Natural killer cell (primary cell): ENCODE measurements around the gene SERPINB12. TPM values are rescaled to one million over a fixed set of nuclear protein-coding genes. Genes with fewer than 3 reads are reported as not detected.

Experiments used
- ATAC-seq, 3 donors: fragments of 150-1000 bp in 2 of 3; fragments of 200-7000 bp in 1 of 3; cut with Tn5 transposase; 1 replicate in 1 of 3; 2 replicates in 2 of 3; pipeline ENCODE4 v1.10.0; 2021; ENCODE audit warnings: mild to moderate bottlenecking in 2 of 3, moderate library complexity in 2 of 3
- DNase-seq, 2 donors: peaks; one replicate each; pipeline versions ENCODE4 v3.0.0 to v3.0.0-alpha.2; 2013 to 2021; ENCODE audit warnings: mixed read lengths in 1 of 2
- H3K27ac ChIP-seq: one replicate; pipeline ENCODE4 v1.5.1; 2013; ENCODE audit warnings: mild to moderate bottlenecking, low read length
- H3K27me3 ChIP-seq: one replicate; pipeline ENCODE4 v1.6.1; 2013; ENCODE audit warnings: low read length; ENCODE audit not compliant: control insufficient read depth, insufficient read depth
- H3K36me3 ChIP-seq: one replicate; pipeline ENCODE4 v1.6.1; 2013; ENCODE audit warnings: low read length; ENCODE audit not compliant: control insufficient read depth, insufficient read depth
- H3K4me1 ChIP-seq: one replicate; pipeline ENCODE4 v1.6.1; 2013; ENCODE audit warnings: low read length; ENCODE audit not compliant: control insufficient read depth, insufficient read depth
- H3K4me3 ChIP-seq: one replicate; pipeline ENCODE4 v1.5.1; 2013; ENCODE audit warnings: low read length
- H3K9me3 ChIP-seq: one replicate; pipeline ENCODE4 v1.6.1; 2013; ENCODE audit warnings: low read length; ENCODE audit not compliant: control insufficient read depth, insufficient read depth
- H3K27ac Mint-ChIP-seq, 2 donors: one replicate each; pipeline ENCODE4 v1.8.0; 2022; ENCODE audit warnings: mild to moderate bottlenecking in 2 of 2, mixed read lengths in 2 of 2, moderate library complexity in 1 of 2
- H3K27me3 Mint-ChIP-seq, 2 donors: one replicate each; pipeline ENCODE4 v1.8.0; 2022; ENCODE audit warnings: low read depth in 2 of 2, mixed read lengths in 2 of 2
- H3K36me3 Mint-ChIP-seq: one replicate; pipeline ENCODE4 v1.8.0; 2022; ENCODE audit warnings: mixed read lengths
- H3K4me1 Mint-ChIP-seq, 2 donors: one replicate each; pipeline ENCODE4 v1.8.0; 2022; ENCODE audit warnings: mixed read lengths in 2 of 2
- H3K4me3 Mint-ChIP-seq: one replicate; pipeline ENCODE4 v1.8.0; 2022; ENCODE audit warnings: mild to moderate bottlenecking, moderate library complexity, mixed read lengths
- H3K9me3 Mint-ChIP-seq, 2 donors: one replicate each; pipeline ENCODE4 v1.8.0; 2022; ENCODE audit warnings: mixed read lengths in 2 of 2
- CTCF ChIP-seq: fragments of 200-600 bp; IDR thresholded peaks from one replicate; pipeline ENCODE4 v1.8.0; 2022; ENCODE audit warnings: antibody characterized with exemption
- WGBS: methylation state at CpG from one replicate; pipeline ENCODE4 v1.1.7; 2013; ENCODE audit warnings: missing lambda C conversion rate; ENCODE audit not compliant: insufficient coverage; 5-methylcytosine and 5-hydroxymethylcytosine counted together
- intact Hi-C: fragments of 100-400 bp; cut with micrococcal nuclease; formaldehyde crosslinking; loops from one replicate; pipeline ENCODE4 v1.14.2; 2022
- total RNA-seq, 4 donors: library from RNA; stranded (reverse); fragments of 120-200 nt in 1 of 4; gene quantifications; one replicate each; pipeline versions ENCODE4 v1.2.3 to v1.2.4, GENCODE V29; 2013 to 2022

SERPINB12 gene, protein sequence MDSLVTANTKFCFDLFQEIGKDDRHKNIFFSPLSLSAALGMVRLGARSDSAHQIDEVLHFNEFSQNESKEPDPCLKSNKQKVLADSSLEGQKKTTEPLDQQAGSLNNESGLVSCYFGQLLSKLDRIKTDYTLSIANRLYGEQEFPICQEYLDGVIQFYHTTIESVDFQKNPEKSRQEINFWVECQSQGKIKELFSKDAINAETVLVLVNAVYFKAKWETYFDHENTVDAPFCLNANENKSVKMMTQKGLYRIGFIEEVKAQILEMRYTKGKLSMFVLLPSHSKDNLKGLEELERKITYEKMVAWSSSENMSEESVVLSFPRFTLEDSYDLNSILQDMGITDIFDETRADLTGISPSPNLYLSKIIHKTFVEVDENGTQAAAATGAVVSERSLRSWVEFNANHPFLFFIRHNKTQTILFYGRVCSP
- total RNA-seq: not detected
- total RNA-seq (2013): not detected

GRCh38 chr18:63542069-63542468, at the start of gene SERPINB12:
Gene SERPINB12, plus strand, starts transcription at chr18:63542369. Its CDS starts 13,791 bp downstream, at chr18:63556160.
- no peaks in the 10 kb centered on the region for H3K27me3 ChIP-seq
- Mint-ChIP-seq H3K9me3 (no peaks in the 10 kb centered on the region), H3K36me3 (no peaks in the 10 kb centered on the region), H3K27ac (no peak within 1 kb of the TSS), H3K4me1 (no peaks in the 10 kb centered on the region), H3K4me3 (no peak within 1 kb of the TSS), H3K27me3 (peaks cover 20 to 45% of the 10 kb centered on the region in 2 donors)
- H3K4me3 ChIP-seq: no peak within 1 kb of the TSS
- no peaks in the 10 kb centered on the region for H3K4me1 ChIP-seq
- no CpG with 5 or more reads among the region's 1 CpG for WGBS
- ATAC-seq: no peak
- no peak within 1 kb of the TSS for H3K27ac ChIP-seq
- H3K9me3 ChIP-seq: no peaks in the 10 kb centered on the region
- H3K36me3 ChIP-seq: no peaks in the 10 kb centered on the region
- intact Hi-C loops: no loop called here
- no peak for DNase-seq
- TF ChIP-seq CTCF: no peak

- Mint-ChIP-seq H3K4me1 (no peaks in the 10 kb centered on the region), H3K4me3 (no peak overlapping the region), H3K27me3 (no peaks in the 10 kb centered on the region), H3K36me3 (no peaks in the 10 kb centered on the region), H3K9me3 (no peaks in the 10 kb centered on the region), H3K27ac (no peak overlapping the region)
- DNase-seq (no peak), ATAC-seq (no peak)
- intact Hi-C loops: no loop called here
- no peaks in the 10 kb centered on the region for H3K4me1 ChIP-seq
- WGBS: 49% methylated on average over 3 of the region's 3 CpGs
- H3K27me3 ChIP-seq: no peaks in the 10 kb centered on the region
- H3K9me3 ChIP-seq: no peaks in the 10 kb centered on the region
- no peaks in the 10 kb centered on the region for H3K36me3 ChIP-seq
- no peak overlapping the region for H3K27ac ChIP-seq
- no peak overlapping the region for H3K4me3 ChIP-seq
- no peak for TF ChIP-seq CTCF
These were observed 49.3 kb upstream of the SERPINB12 start for GRCh38 chr18:63492851-63493250.

DNA sequence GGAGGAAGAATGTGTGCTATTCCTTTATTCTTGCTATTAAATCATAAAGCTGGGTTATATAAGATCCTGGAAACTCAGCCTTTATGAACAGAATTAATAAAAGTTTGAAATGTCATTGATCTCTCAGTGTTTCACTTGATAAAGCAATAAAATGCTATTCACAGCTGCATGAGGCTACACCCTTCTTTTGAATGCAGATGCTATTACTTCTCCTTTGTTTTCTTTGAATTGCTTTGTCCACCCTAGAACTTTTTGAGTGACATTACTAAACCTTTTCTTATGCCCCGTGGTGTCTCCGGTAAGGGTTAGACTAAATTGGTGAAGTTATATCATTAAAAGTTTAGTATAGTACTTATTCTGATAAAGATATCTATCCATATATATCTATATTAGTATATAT, 46.5 kb upstream of the SERPINB12 start:
- H3K27ac ChIP-seq: no peak overlapping the region
- no peaks in the 10 kb centered on the region for H3K27me3 ChIP-seq
- DNase-seq: no peak
- no peaks in the 10 kb centered on the region for H3K4me1 ChIP-seq
- Mint-ChIP-seq H3K36me3 (no peaks in the 10 kb centered on the region), H3K27ac (no peak overlapping the region), H3K4me3 (no peak overlapping the region), H3K9me3 (no peaks in the 10 kb centered on the region), H3K27me3 (no peaks in the 10 kb centered on the region), H3K4me1 (no peaks in the 10 kb centered on the region)
- ATAC-seq: no peak
- intact Hi-C loops: no loop called here
- H3K36me3 ChIP-seq: no peaks in the 10 kb centered on the region
- no peak for TF ChIP-seq CTCF
- no peak overlapping the region for H3K4me3 ChIP-seq
- WGBS: no CpG with 5 or more reads among the region's 2 CpGs
- H3K9me3 ChIP-seq: no peaks in the 10 kb centered on the region
